Thyroid gland (tissue), 4 donors: Measurements from ENCODE around the gene FBP2.
A peak's percentile ranks its signal among the peaks of the same experiment; 100 is the strongest.

Source experiments
- POLR2A ChIP-seq, 2 donors: fragments of 450-650 bp; IDR thresholded peaks; one replicate each; pipeline ENCODE4 v1.6.1; 2017; ENCODE audit warnings: antibody characterized with exemption in 2 of 2, mild to moderate bottlenecking in 2 of 2, moderate library complexity in 1 of 2
- TF ChIP-seq, protein P1 (sequence below), 6 experiments: fragments of 200-600 bp in 3 of 6; fragments of 450-650 bp in 3 of 6; sonication (generic) in 3 of 6; IDR thresholded peaks; one replicate each; pipeline ENCODE4 v1.5.1; 2016 to 2019; ENCODE audit warnings: antibody characterized with exemption in 6 of 6, mild to moderate bottlenecking in 2 of 6, inconsistent platforms in 1 of 6, moderate library complexity in 1 of 6

DNA sequence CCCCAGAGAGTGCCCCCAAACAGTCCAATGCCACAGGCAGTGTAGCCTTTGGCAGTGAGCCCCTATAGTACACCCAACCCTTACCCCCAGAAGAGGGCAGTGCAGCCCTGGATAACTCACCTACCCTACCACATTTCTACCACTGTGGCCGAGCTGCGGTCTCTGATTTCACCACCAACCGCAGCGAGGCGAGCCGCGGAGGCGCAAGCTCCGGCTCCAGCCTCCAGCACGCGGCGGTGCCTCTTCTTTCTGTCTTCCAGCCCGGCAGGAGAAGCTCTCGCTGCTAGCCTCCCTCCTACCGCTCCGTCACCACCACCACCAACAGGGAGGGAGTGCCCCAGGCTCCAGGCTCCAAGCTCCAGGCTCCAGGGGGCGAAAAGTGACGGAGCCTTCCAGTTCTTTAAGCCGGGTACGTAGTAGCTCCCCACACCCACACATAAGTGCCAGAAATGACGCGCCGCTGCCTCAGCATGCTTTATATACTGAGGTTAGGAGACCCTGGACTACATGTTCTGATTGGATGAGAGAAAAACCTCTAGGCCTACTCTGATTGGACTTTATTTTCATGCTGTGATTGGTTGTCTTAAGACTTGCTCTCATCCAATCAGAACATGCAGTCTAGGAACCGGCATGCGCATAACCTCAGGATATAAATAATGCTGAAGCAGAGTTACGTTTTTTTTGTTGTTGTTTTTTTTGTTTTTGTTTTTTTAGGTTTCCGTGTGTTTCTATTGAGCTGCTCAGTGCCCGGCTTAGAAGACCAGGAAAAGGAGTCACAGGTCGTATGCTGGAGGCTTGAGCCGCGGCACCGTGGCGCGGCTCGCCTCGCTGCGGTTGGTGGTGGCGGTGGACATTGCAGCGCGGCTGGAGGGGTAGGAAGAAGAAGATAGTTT lies 38.9 kb downstream of the FBP2 start, which contains the start of gene PCAT7:
- TF ChIP-seq POLR2A (IDR thresholded peaks at IDR 0.05) = no peak
- TF ChIP-seq, protein P1, sequence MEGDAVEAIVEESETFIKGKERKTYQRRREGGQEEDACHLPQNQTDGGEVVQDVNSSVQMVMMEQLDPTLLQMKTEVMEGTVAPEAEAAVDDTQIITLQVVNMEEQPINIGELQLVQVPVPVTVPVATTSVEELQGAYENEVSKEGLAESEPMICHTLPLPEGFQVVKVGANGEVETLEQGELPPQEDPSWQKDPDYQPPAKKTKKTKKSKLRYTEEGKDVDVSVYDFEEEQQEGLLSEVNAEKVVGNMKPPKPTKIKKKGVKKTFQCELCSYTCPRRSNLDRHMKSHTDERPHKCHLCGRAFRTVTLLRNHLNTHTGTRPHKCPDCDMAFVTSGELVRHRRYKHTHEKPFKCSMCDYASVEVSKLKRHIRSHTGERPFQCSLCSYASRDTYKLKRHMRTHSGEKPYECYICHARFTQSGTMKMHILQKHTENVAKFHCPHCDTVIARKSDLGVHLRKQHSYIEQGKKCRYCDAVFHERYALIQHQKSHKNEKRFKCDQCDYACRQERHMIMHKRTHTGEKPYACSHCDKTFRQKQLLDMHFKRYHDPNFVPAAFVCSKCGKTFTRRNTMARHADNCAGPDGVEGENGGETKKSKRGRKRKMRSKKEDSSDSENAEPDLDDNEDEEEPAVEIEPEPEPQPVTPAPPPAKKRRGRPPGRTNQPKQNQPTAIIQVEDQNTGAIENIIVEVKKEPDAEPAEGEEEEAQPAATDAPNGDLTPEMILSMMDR (IDR thresholded peaks at IDR 0.05) = peak in 3 of 6 experiments; percentile 18 to 44 (median 39)
